Mesothelial cell of epicardium (in vitro differentiated cells): ENCODE results near the gene SORL1. TPM values are rescaled to one million over a fixed set of nuclear protein-coding genes. Genes with fewer than 3 reads are reported as not detected.

Experiments
- DNase-seq, 2 experiments: peaks; one replicate each; pipeline ENCODE4 v3.0.0; 2021; ENCODE audit warnings: low spot score in 2 of 2; ENCODE audit not compliant: unreplicated experiment in 2 of 2
- H3K27ac Mint-ChIP-seq: 2 replicates; pipeline ENCODE4 v1.8.0; 2021; ENCODE audit warnings: mixed read lengths
- H3K27me3 Mint-ChIP-seq: 2 replicates; pipeline ENCODE4 v1.8.0; 2021; ENCODE audit warnings: low read depth, mixed read lengths
- H3K36me3 Mint-ChIP-seq: 2 replicates; pipeline ENCODE4 v1.8.0; 2021; ENCODE audit warnings: mixed read lengths
- H3K4me1 Mint-ChIP-seq: 2 replicates; pipeline ENCODE4 v1.8.0; 2021; ENCODE audit warnings: mixed read lengths
- H3K4me3 Mint-ChIP-seq: 2 replicates; pipeline ENCODE4 v1.8.0; 2021; ENCODE audit warnings: mild to moderate bottlenecking, moderate library complexity, mixed read lengths
- H3K9me3 Mint-ChIP-seq: 2 replicates; pipeline ENCODE4 v1.8.0; 2021; ENCODE audit warnings: mixed read lengths
- total RNA-seq: library from RNA; stranded (reverse); gene quantifications from 3 replicates; pipeline ENCODE4 v1.2.1, GENCODE V29; 2021
- TF ChIP-seq, protein P1 (sequence below): fragments of 200-600 bp; sonication (generic); IDR thresholded peaks from one replicate; pipeline ENCODE4 v1.5.0; 2021; ENCODE audit warnings: antibody characterized with exemption; ENCODE audit not compliant: unreplicated experiment

SORL1 gene
- total RNA-seq, 1 donor from 2014 or later, result 32.8 TPM

DNA sequence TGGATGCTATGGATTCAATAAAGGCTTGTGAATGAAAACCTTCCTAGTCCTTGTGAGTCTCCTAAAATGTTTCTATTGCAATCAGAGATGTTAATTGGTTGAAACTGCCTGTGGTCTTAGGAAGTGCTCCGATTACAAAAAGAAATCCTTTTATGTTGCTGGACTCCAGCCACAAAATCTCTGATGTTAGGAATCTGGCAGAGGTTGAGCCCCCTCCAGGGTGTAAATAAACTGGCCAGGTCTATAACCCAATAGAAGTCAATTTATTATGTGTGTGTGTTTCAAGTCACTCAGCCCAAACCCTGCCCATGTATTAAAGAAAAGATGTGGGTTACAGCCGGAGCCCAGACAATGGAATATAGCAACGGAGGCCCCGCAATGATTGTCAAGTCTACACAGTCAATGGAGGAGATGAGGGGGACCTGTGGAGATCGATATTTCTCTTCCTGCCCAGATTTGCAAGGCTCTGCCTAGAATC, 218.7 kb downstream of the SORL1 start:
- H3K9me3 Mint-ChIP-seq, result peaks cover 5% of the 10 kb centered on the region
- peaks cover 63% of the 10 kb centered on the region for H3K4me1 Mint-ChIP-seq
- peak overlapping the region; percentile 15 for H3K4me3 Mint-ChIP-seq
- DNase-seq, result no peak
- peak overlapping the region; percentile 87 for H3K27ac Mint-ChIP-seq
- no peaks in the 10 kb centered on the region for H3K27me3 Mint-ChIP-seq
- TF ChIP-seq, protein P1, sequence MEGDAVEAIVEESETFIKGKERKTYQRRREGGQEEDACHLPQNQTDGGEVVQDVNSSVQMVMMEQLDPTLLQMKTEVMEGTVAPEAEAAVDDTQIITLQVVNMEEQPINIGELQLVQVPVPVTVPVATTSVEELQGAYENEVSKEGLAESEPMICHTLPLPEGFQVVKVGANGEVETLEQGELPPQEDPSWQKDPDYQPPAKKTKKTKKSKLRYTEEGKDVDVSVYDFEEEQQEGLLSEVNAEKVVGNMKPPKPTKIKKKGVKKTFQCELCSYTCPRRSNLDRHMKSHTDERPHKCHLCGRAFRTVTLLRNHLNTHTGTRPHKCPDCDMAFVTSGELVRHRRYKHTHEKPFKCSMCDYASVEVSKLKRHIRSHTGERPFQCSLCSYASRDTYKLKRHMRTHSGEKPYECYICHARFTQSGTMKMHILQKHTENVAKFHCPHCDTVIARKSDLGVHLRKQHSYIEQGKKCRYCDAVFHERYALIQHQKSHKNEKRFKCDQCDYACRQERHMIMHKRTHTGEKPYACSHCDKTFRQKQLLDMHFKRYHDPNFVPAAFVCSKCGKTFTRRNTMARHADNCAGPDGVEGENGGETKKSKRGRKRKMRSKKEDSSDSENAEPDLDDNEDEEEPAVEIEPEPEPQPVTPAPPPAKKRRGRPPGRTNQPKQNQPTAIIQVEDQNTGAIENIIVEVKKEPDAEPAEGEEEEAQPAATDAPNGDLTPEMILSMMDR, result no peak
- no peaks in the 10 kb centered on the region for H3K36me3 Mint-ChIP-seq

DNA sequence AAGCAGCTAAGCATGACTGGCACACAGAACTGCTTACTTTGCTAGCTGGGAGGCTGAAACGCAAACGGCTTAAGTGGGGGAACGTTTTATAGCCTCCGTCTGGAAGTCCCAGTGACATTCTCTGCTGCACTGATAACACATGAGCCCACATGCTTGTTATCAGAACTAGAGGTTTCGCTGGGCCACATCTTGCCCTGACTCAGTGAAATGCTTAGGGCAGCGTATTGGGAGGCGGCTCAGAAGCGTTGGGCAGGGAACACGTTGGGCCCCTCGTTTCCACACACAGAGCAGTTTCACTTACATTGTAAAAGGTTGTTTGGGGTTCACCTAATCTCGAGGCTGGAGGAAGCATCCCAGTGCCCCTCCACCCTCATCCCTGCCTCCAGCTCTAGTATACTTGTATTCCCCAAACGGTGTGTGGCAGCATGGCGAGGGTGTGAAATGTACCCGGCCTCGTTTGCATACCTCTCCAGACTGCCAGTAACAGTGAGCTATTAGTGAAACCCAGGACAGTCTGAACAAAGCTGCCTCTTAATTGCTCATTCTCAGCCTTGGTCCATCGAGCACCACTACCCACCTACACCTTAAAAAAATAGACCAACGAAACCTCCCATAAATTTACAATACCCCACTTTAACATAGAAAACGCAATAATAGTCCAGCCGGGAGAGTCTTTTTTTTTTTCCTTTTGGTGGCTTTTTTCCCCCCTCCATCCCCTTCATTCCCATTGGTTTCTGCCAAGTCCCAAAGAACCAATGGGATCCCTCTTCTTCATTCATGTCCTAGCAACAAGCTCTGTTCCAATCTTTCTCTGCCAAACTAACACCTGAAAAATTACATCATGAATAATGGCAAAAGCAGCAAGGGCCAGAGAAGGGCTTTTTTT, 219.4 kb downstream of the SORL1 start:
- Mint-ChIP-seq H3K27ac (peak overlapping the region; percentile 87), H3K36me3 (no peaks in the 10 kb centered on the region), H3K4me3 (no peak overlapping the region), H3K9me3 (peaks cover 5% of the 10 kb centered on the region), H3K27me3 (no peaks in the 10 kb centered on the region), H3K4me1 (peaks cover 63% of the 10 kb centered on the region)
- TF ChIP-seq, protein P1, result no peak
- DNase-seq, result no peak

- TF ChIP-seq, protein P1, result no peak
- Mint-ChIP-seq H3K27ac (peak overlapping the region; percentile 87), H3K27me3 (no peaks in the 10 kb centered on the region), H3K4me1 (peaks cover 63% of the 10 kb centered on the region), H3K9me3 (peaks cover 2% of the 10 kb centered on the region), H3K36me3 (no peaks in the 10 kb centered on the region), H3K4me3 (no peak overlapping the region)
- DNase-seq, result no peak
These were observed 220.7 kb downstream of the SORL1 start for GRCh38 chr11:121672630-121673487.

GRCh38 chr11:121681550-121682268, 229.6 kb downstream of the SORL1 start:
- TF ChIP-seq, protein P1, result no peak
- no peaks in the 10 kb centered on the region for H3K27me3 Mint-ChIP-seq
- no peaks in the 10 kb centered on the region for H3K36me3 Mint-ChIP-seq
- H3K9me3 Mint-ChIP-seq, result no peaks in the 10 kb centered on the region
- H3K4me1 Mint-ChIP-seq, result no peaks in the 10 kb centered on the region
- no peak for DNase-seq
- no peak overlapping the region for H3K27ac Mint-ChIP-seq
- H3K4me3 Mint-ChIP-seq, result no peak overlapping the region

Other genes starting within 250 kb of the SORL1 start
- gene SC5D, start 159.5 kb upstream of the SORL1 start, total RNA-seq, result 48.8 to 54.1 TPM (median 51.4 TPM) in 3 replicates